KMS-11 (cell line): ENCODE results near the gene ITIH6.

ENCODE experiments used
- H2AFZ ChIP-seq: fragments of 200-600 bp; sonication (generic); 2 replicates; pipeline ENCODE4 v1.6.1; 2016; ENCODE audit warnings: antibody characterized with exemption, mixed run types, low read depth
- H3K27ac ChIP-seq: fragments of 200-600 bp; sonication (generic); 2 replicates; pipeline ENCODE4 v1.6.1; 2016; ENCODE audit warnings: mild to moderate bottlenecking, mixed run types
- H3K27me3 ChIP-seq: fragments of 200-600 bp; sonication (generic); 2 replicates; pipeline ENCODE4 v1.6.1; 2017; ENCODE audit warnings: mild to moderate bottlenecking, low read depth, mixed run types, moderate library complexity; ENCODE audit not compliant: insufficient read depth
- H3K36me3 ChIP-seq: fragments of 200-600 bp; sonication (generic); 2 replicates; pipeline ENCODE4 v1.6.1; 2017; ENCODE audit warnings: mild to moderate bottlenecking, mixed run types; ENCODE audit not compliant: insufficient read depth
- H3K4me1 ChIP-seq: fragments of 200-600 bp; sonication (generic); 2 replicates; pipeline ENCODE4 v1.6.1; 2016; ENCODE audit warnings: mild to moderate bottlenecking, low read depth, mixed run types; ENCODE audit not compliant: poor library complexity, severe bottlenecking
- H3K4me2 ChIP-seq: fragments of 200-600 bp; sonication (generic); 2 replicates; pipeline ENCODE4 v1.7.0; 2016; ENCODE audit warnings: mild to moderate bottlenecking, mixed run types
- H3K4me3 ChIP-seq: fragments of 200-600 bp; sonication (generic); IDR thresholded peaks from 2 replicates; pipeline ENCODE4 v1.6.1; 2017; ENCODE audit warnings: low read depth, low read length, mixed read lengths; ENCODE audit not compliant: insufficient read depth
- H3K79me2 ChIP-seq: fragments of 200-600 bp; sonication (generic); 2 replicates; pipeline ENCODE4 v1.6.1; 2016; ENCODE audit warnings: low read depth, mixed run types; ENCODE audit not compliant: insufficient read depth
- H3K9ac ChIP-seq: fragments of 200-600 bp; sonication (generic); 2 replicates; pipeline ENCODE4 v1.6.1; 2016; ENCODE audit warnings: mild to moderate bottlenecking, mixed run types
- H4K20me1 ChIP-seq: fragments of 200-600 bp; sonication (generic); 2 replicates; pipeline ENCODE4 v1.6.1; 2016; ENCODE audit warnings: mild to moderate bottlenecking, mixed run types; ENCODE audit not compliant: insufficient read depth
- TF ChIP-seq, protein P1 (sequence below): fragments of 200-600 bp; sonication (generic); conservative IDR thresholded peaks from 2 replicates; pipeline ENCODE4 v1.6.1; 2017; ENCODE audit warnings: low read depth, mild to moderate bottlenecking, antibody characterized with exemption, low read length, moderate library complexity, mixed read lengths

The ITIH6 gene

DNA sequence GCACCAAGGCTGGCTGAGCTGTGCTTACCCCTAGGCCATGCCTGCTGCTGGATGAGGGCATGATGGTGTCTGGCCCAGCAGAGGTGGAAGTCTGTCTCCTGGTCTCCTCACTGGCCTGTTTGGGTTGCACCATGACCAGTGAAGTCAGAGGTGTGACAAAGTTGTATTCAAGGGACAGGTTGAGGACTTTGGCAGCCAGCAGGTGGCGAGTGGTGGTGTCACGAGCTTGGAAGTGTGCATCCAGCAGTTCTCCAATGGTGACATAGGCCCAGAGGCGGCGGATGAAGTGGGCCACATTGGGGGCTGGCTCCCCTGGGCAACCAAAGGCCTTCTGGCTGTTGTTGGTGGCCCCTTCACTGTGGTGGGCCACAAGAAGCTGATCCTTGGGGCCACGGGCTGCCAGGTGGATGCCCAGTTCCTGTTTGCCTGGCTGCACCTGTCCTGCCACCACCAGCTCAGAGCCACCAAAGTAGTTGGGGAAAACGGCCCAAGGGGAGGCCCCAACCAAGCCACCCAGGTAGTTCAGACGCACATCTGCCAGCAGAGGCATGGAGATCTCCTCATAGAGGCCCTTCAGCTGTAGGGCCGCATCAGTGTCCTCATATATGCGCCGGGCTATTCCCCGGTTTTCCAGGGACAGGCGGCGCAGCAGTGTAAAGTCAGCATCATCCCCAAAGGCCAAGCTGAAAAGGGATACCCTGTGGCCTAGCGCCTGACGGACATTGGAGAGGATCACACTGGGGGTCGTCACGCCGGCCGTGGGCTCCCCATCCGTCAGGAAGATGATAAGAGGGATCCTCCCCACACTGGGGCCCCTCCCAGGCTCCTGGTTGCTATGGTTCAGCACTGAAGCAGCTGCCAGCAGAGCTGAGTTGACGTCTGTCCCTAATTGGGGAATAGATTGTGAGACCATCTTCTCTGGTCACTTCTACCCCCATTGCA lies 39.7 kb downstream of the ITIH6 start:
- Histone ChIP-seq H3K79me2 (no peaks in the 10 kb centered on the region), H4K20me1 (no peaks in the 10 kb centered on the region), H3K4me3 (no peak overlapping the region), H3K27me3 (no peaks in the 10 kb centered on the region), H3K4me2 (no peak overlapping the region), H3K9ac (no peak overlapping the region), H3K36me3 (no peaks in the 10 kb centered on the region), H3K4me1 (no peaks in the 10 kb centered on the region), H2AFZ (no peak overlapping the region), H3K27ac (no peak overlapping the region)
- TF ChIP-seq, protein P1, sequence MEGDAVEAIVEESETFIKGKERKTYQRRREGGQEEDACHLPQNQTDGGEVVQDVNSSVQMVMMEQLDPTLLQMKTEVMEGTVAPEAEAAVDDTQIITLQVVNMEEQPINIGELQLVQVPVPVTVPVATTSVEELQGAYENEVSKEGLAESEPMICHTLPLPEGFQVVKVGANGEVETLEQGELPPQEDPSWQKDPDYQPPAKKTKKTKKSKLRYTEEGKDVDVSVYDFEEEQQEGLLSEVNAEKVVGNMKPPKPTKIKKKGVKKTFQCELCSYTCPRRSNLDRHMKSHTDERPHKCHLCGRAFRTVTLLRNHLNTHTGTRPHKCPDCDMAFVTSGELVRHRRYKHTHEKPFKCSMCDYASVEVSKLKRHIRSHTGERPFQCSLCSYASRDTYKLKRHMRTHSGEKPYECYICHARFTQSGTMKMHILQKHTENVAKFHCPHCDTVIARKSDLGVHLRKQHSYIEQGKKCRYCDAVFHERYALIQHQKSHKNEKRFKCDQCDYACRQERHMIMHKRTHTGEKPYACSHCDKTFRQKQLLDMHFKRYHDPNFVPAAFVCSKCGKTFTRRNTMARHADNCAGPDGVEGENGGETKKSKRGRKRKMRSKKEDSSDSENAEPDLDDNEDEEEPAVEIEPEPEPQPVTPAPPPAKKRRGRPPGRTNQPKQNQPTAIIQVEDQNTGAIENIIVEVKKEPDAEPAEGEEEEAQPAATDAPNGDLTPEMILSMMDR: no peak

- Histone ChIP-seq H2AFZ (no peak overlapping the region), H3K36me3 (no peaks in the 10 kb centered on the region), H3K4me2 (no peak overlapping the region), H3K27ac (no peak overlapping the region), H4K20me1 (no peaks in the 10 kb centered on the region), H3K27me3 (no peaks in the 10 kb centered on the region), H3K9ac (no peak overlapping the region), H3K79me2 (no peaks in the 10 kb centered on the region), H3K4me1 (no peaks in the 10 kb centered on the region), H3K4me3 (no peak overlapping the region)
- TF ChIP-seq, protein P1: no peak
Observed at GRCh38 chrX:54754854-54755253, 43.2 kb downstream of the ITIH6 start.

- Histone ChIP-seq H4K20me1 (no peaks in the 10 kb centered on the region), H3K9ac (no peak overlapping the region), H2AFZ (no peak overlapping the region), H3K4me3 (no peak overlapping the region), H3K27ac (no peak overlapping the region), H3K4me2 (no peak overlapping the region), H3K79me2 (no peaks in the 10 kb centered on the region), H3K4me1 (no peaks in the 10 kb centered on the region), H3K36me3 (no peaks in the 10 kb centered on the region), H3K27me3 (no peaks in the 10 kb centered on the region)
- TF ChIP-seq, protein P1: no peak
Observed at GRCh38 chrX:54748626-54749025, 49.4 kb downstream of the ITIH6 start.

DNA sequence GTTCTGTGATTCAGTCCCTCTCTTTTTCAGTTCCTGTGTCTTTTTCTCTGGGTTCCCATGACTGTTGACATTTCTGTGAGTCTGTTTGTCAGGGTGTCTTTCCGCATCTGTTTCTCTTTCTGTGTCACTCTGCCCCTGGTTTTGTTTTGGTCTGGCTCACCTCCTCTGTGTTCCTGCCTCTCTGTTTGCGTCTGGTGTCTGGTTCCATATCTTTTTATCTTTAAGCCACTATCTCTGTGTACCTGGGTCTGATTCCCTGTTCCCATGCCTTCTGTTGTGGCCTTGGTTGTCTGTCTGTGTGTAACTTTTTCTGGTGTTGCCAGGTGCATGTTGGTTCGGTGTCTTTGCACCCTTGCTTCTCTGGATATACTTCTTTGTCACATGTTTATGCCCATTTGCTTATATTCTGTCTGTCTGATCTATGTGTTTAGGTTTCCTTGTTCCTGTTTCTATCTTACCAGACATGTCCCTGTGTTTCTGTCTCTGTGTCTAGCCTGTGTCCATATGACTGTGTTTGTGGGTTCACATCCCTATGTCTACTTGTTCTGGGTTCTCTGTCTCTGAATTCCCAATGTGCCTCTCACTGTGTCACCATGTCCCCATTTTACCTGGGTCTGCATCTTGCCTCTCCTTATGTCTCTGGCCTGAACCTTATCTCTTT lies 50.2 kb downstream of the ITIH6 start:
- no peak overlapping the region for H3K4me2 ChIP-seq
- TF ChIP-seq, protein P1: no peak

More for the DNA sequence above, 50.2 kb downstream of the ITIH6 start:
- Histone ChIP-seq H4K20me1 (no peaks in the 10 kb centered on the region), H2AFZ (no peak overlapping the region), H3K27ac (no peak overlapping the region), H3K36me3 (no peaks in the 10 kb centered on the region), H3K4me1 (no peaks in the 10 kb centered on the region), H3K4me3 (no peak overlapping the region), H3K79me2 (no peaks in the 10 kb centered on the region), H3K9ac (no peak overlapping the region), H3K27me3 (no peaks in the 10 kb centered on the region)
